HepG2 (cell line): ENCODE measurements around the gene PKP4. TPM values are rescaled to one million over a fixed set of nuclear protein-coding genes. Genes with fewer than 3 reads are reported as not detected.

Source experiments
- ATAC-seq: fragments of 200-7000 bp; cut with Tn5 transposase; 3 replicates; pipeline ENCODE4 v1.9.1; 2020; ENCODE audit warnings: mild to moderate bottlenecking, moderate library complexity
- BruUV-seq: library from RNA; stranded (reverse); fragments of 400-500 nt; replicated peaks from 2 replicates; lab custom pipeline; 2021; lab: Mats Ljungman, UMichigan
- CTCF ChIA-PET: fragments of 300-600 bp; formaldehyde crosslinking; extraction: SDS; loops from one replicate; lab custom pipeline; 2021; ENCODE audit warnings: low total read pairs, inconsistent platforms, low intra/inter-chr PET ratio; lab: Yijun Ruan, JAX
- POLR2A ChIA-PET: fragments of 350-600 bp; sonication (Branson Sonifier 250); formaldehyde crosslinking; loops from one replicate; lab custom pipeline; 2020; ENCODE audit warnings: antibody characterized with exemption, inconsistent platforms; lab: Yijun Ruan, JAX
- DNase-seq: peaks from one replicate; pipeline ENCODE4 v3.0.0-alpha.2; 2015; ENCODE audit warnings: low spot score
- FAIRE-seq: peaks from 3 replicates; lab custom pipeline; 2011; peaks lifted over from hg19 to GRCh38; lab: Jason Lieb, UNC
- H2AFZ ChIP-seq: one replicate; pipeline ENCODE4 v1.6.1; 2011; ENCODE audit warnings: low read length, inconsistent platforms
- H3K27ac ChIP-seq: fragments of 300-600 bp; 3 replicates; pipeline ENCODE4 v1.8.0; 2011; ENCODE audit warnings: mixed run types, mild to moderate bottlenecking, mixed read lengths, low read length, inconsistent platforms; ENCODE audit not compliant: insufficient read depth; ENCODE audit errors: extremely low read length
- H3K27me3 ChIP-seq, 2 experiments: fragments of 200-600 bp in 1 of 2; 2 replicates in 1 of 2; 3 replicates in 1 of 2; pipeline versions ENCODE4 v1.6.0 to v1.8.0; 2011; ENCODE audit warnings: low read length in 2 of 2, mild to moderate bottlenecking in 2 of 2, moderate library complexity in 2 of 2, inconsistent platforms in 1 of 2; ENCODE audit not compliant: insufficient read depth in 2 of 2, control insufficient read depth in 1 of 2
- H3K36me3 ChIP-seq, 2 experiments: fragments of 200-600 bp in 1 of 2; replicated peaks in 1 of 2; 2 replicates in 1 of 2; 3 replicates in 1 of 2; pipeline versions ENCODE4 v1.5.1 to v1.8.0; 2011; ENCODE audit warnings: low read length in 2 of 2, inconsistent platforms in 1 of 2; ENCODE audit not compliant: insufficient read depth in 2 of 2, control insufficient read depth in 1 of 2
- H3K4me1 ChIP-seq: 2 replicates; pipeline ENCODE4 v1.5.1; 2012; ENCODE audit warnings: low read length, inconsistent platforms; ENCODE audit not compliant: insufficient read depth
- H3K4me2 ChIP-seq: 2 replicates; pipeline ENCODE4 v1.6.0; 2011; ENCODE audit warnings: low read depth, low read length, inconsistent platforms
- H3K4me3 ChIP-seq, 3 experiments: fragments of 200-600 bp in 1 of 3; sonication (generic), shearing (Covaris generic) in 1 of 3; replicated peaks in 1 of 3; 2 replicates each; pipeline ENCODE4 v1.5.1; 2011 to 2016; ENCODE audit warnings: low read length in 3 of 3, inconsistent platforms in 2 of 3, low read depth in 2 of 3, mild to moderate bottlenecking in 2 of 3, control low read depth in 1 of 3, mixed read lengths in 1 of 3; ENCODE audit not compliant: insufficient read depth in 1 of 3
- H3K79me2 ChIP-seq: one replicate; pipeline ENCODE4 v1.6.1; 2011; ENCODE audit warnings: low read length, inconsistent platforms; ENCODE audit not compliant: insufficient read depth
- H3K9ac ChIP-seq: 2 replicates; pipeline ENCODE4 v1.6.0; 2011; ENCODE audit warnings: mild to moderate bottlenecking, low read depth, low read length, inconsistent platforms; ENCODE audit not compliant: insufficient read depth
- H3K9me3 ChIP-seq: 2 replicates; pipeline ENCODE4 v1.5.1; 2012; ENCODE audit warnings: mild to moderate bottlenecking, low read length
- H4K20me1 ChIP-seq: 2 replicates; pipeline ENCODE4 v1.6.0; 2011; ENCODE audit warnings: inconsistent platforms, mild to moderate bottlenecking, low read length, moderate library complexity; ENCODE audit not compliant: insufficient read depth
- AGO2 ChIP-seq: fragments of 200-400 bp; formaldehyde crosslinking; optimal IDR thresholded peaks from 2 replicates; pipeline ENCODE3; 2017; ENCODE audit warnings: mild to moderate bottlenecking, low read depth, low read length, moderate library complexity
- ARID3A ChIP-seq: IDR thresholded peaks from 2 replicates; pipeline ENCODE4 v1.6.1; 2012; ENCODE audit warnings: low read depth, low read length, improper control_type of control experiment
- ARID5B ChIP-seq: IDR thresholded peaks from 2 replicates; pipeline ENCODE4 v1.4.0; 2020; ENCODE audit warnings: mild to moderate bottlenecking, missing genetic modification reagents
- CENPBD1 ChIP-seq: sonication (generic); formaldehyde crosslinking; IDR thresholded peaks from 2 replicates; pipeline ENCODE4 v1.8.0; 2022; ENCODE audit warnings: missing genetic modification reagents, low read depth, mild to moderate bottlenecking, borderline replicate concordance
- DR1 ChIP-seq: sonication (generic); formaldehyde crosslinking; IDR thresholded peaks from 2 replicates; pipeline ENCODE4 v1.8.0; 2021; ENCODE audit warnings: mild to moderate bottlenecking, missing genetic modification reagents, inconsistent platforms
- FOXA3 ChIP-seq: IDR thresholded peaks from 2 replicates; pipeline ENCODE4 v1.6.1; 2016; ENCODE audit warnings: missing genetic modification reagents, missing compliant biosample characterization
- KAT8 ChIP-seq: IDR thresholded peaks from 2 replicates; pipeline ENCODE4 v1.6.1; 2016; ENCODE audit warnings: missing genetic modification reagents, missing compliant biosample characterization
- MBNL3 ChIP-seq: fragments of 250-450 bp; sonication (Bioruptor Pico); conservative IDR thresholded peaks from 2 replicates; pipeline ENCODE4 v1.8.0; 2022; ENCODE audit warnings: mild to moderate bottlenecking, inconsistent platforms
- SAP130 ChIP-seq: IDR thresholded peaks from 2 replicates; pipeline ENCODE4 v1.6.1; 2016; ENCODE audit warnings: low read depth
- SIX1 ChIP-seq: sonication (generic); formaldehyde crosslinking; IDR thresholded peaks from 2 replicates; pipeline ENCODE4 v1.4.0; 2020; ENCODE audit warnings: missing genetic modification reagents, borderline replicate concordance
- SOX13 ChIP-seq, 3 experiments: fragments of 450-650 bp in 1 of 3; sonication (generic) in 1 of 3; formaldehyde crosslinking in 1 of 3; IDR thresholded peaks in 2 of 3; conservative IDR thresholded peaks in 1 of 3; 2 replicates each; pipeline versions ENCODE4 v1.5.0 to v1.6.1; 2016 to 2020; ENCODE audit warnings: antibody characterized with exemption in 1 of 3, mild to moderate bottlenecking in 1 of 3, missing compliant biosample characterization in 1 of 3, missing genetic modification reagents in 1 of 3, moderate library complexity in 1 of 3
- SOX5 ChIP-seq: IDR thresholded peaks from 2 replicates; pipeline ENCODE4 v1.6.1; 2016; ENCODE audit warnings: borderline replicate concordance
- TFE3 ChIP-seq: IDR thresholded peaks from 2 replicates; pipeline ENCODE4 v1.6.1; 2016
- TMF1 ChIP-seq: sonication (generic); formaldehyde crosslinking; IDR thresholded peaks from 2 replicates; pipeline ENCODE4 v1.8.1; 2022; ENCODE audit warnings: low read depth, missing genetic modification reagents
- ZNF362 ChIP-seq: sonication (generic); formaldehyde crosslinking; IDR thresholded peaks from 2 replicates; pipeline ENCODE4 v1.4.0; 2020; ENCODE audit warnings: missing genetic modification reagents, mild to moderate bottlenecking, borderline replicate concordance
- ZNF598 ChIP-seq: sonication (generic); formaldehyde crosslinking; IDR thresholded peaks from 2 replicates; pipeline ENCODE4 v1.5.1; 2020; ENCODE audit warnings: mild to moderate bottlenecking, missing genetic modification reagents, borderline replicate concordance
- in situ Hi-C: cut with HindIII; loops from 2 replicates; pipeline ENCODE4 v1.10.0; 2017; ENCODE audit warnings: low pct_unique_long_range_greater_than_20kb; ENCODE audit not compliant: extremely low pct_ligation_motif_present
- intact Hi-C: fragments of 100-400 bp; cut with micrococcal nuclease; formaldehyde crosslinking; loops from one replicate; pipeline ENCODE4 v1.10.0; 2022; ENCODE audit not compliant: unreplicated experiment
- polyA plus RNA-seq, 8 experiments: library from polyadenylated mRNA; depleted of rRNA in 3 of 8; stranded (reverse) in 7 of 8; unstranded in 1 of 8; fragments of >200 nt; fragmentation: Illumina TruSeq in 4 of 8; extraction: Trizol in 4 of 8; gene quantifications; 2 replicates each; pipeline versions ENCODE4 v1.2.1 to v1.2.3, GENCODE V29; 2011 to 2016; ENCODE audit warnings: low read depth in 4 of 8, missing spikeins in 1 of 8, mixed read lengths in 1 of 8; ENCODE audit not compliant: insufficient read depth in 1 of 8
- total RNA-seq, 5 experiments: library from RNA; depleted of rRNA; stranded (reverse); fragments of >200 nt; fragmentation: Illumina TruSeq; extraction: Trizol; gene quantifications; 2 replicates each; pipeline ENCODE4 v1.2.3, GENCODE V29; 2016; ENCODE audit warnings: low read depth in 1 of 5

Gene PKP4
- total and polyA plus RNA-seq, 2 of the 13 experiments (the other 11 are each of a cell fraction or from before 2014, with no cell fraction given): 80.9 to 90.5 TPM

GRCh38 chr2:158560259-158560658, 103.5 kb downstream of the PKP4 start:
- peak; percentile 80 for ATAC-seq
- BruUV-seq: no TSS peak
- Histone ChIP-seq H4K20me1 (no peaks in the 10 kb centered on the region), H3K9ac (no peak overlapping the region), H3K4me2 (peak overlapping the region; percentile 25; the same call in 1 of the 2 replicates), H3K27ac (no peak overlapping the region), H3K9me3 (no peaks in the 10 kb centered on the region), H2AFZ (no peak overlapping the region), H3K36me3 (peaks cover 0 to 2% of the 10 kb centered on the region in 2 experiments; a peak in 2 of 5 replicates), H3K4me3 (no peak overlapping the region), H3K79me2 (peaks cover 19% of the 10 kb centered on the region), H3K27me3 (no peaks in the 10 kb centered on the region), H3K4me1 (peaks cover 44% of the 10 kb centered on the region)
- ChIA-PET POLR2A (no interaction called here), CTCF (no interaction called here)
- no peak for FAIRE-seq
- in situ Hi-C loops: no loop called here
- DNase-seq: peak; percentile 56
- intact Hi-C loops: no loop called here
- no peak for TF ChIP-seq TMF1 (CRISPR knock-in tag)
- TF ChIP-seq ZNF362 (CRISPR knock-in tag): peak; percentile 54; the same call in 1 of the 2 replicates
- TF ChIP-seq KAT8 (CRISPR knock-in tag): 0 out of 2 replicates have a peak, but pooled peaks have one; percentile 23
- TF ChIP-seq TFE3 (CRISPR knock-in tag): no peak
- peak; percentile 56; the same call in 1 of the 2 replicates for TF ChIP-seq ARID3A
- 0 out of 2 replicates have a peak, but pooled peaks have one; percentile 16 for TF ChIP-seq SIX1 (CRISPR knock-in tag)
- no peak for TF ChIP-seq SOX13 (IDR thresholded peaks at IDR 0.05)
- TF ChIP-seq SOX13 (CRISPR knock-in tag; conservative IDR thresholded peaks at IDR 0.05 in 1 of 2, IDR thresholded peaks at IDR 0.05 in 1 of 2): peak in 1 of 2 experiments; percentile 85; a peak in 2 of 4 replicates
- TF ChIP-seq CENPBD1: no peak
- TF ChIP-seq AGO2: no peak
- no peak for TF ChIP-seq ZNF598
- TF ChIP-seq SAP130 (CRISPR knock-in tag): peak; percentile 28
- TF ChIP-seq SOX5 (CRISPR knock-in tag): peak; percentile 90; the same call in 1 of the 2 replicates
- peak; percentile 75 for TF ChIP-seq ARID5B (CRISPR knock-in tag)
- TF ChIP-seq MBNL3 (CRISPR knock-in tag): no peak
- no peak for TF ChIP-seq DR1 (CRISPR knock-in tag)
- peak; percentile 38; the same call in 1 of the 2 replicates for TF ChIP-seq FOXA3 (CRISPR knock-in tag)
